IPS-11a (cell line): ENCODE measurements around the gene LINS1.

Experiments used
- H3K4me3 ChIP-seq: one replicate; pipeline ENCODE4 v1.5.1; 2013; ENCODE audit warnings: low read depth, low read length, control low read depth

The LINS1 gene

GRCh38 chr15:100602064-100602822 lies at the start of gene LINS1, which contains the start of gene ASB7:
Gene LINS1, minus strand, starts transcription at chr15:100602184. Its CDS starts 21,342 bp downstream, at chr15:100580842.
Gene ASB7, plus strand, starts transcription at chr15:100602589. Its CDS starts 9,628 bp downstream, at chr15:100612217.
- peak within 1 kb of the TSS; percentile 93 for H3K4me3 ChIP-seq

GRCh38 chr15:100651253-100651652 lies 49.3 kb upstream of the LINS1 start:
- H3K4me3 ChIP-seq: no peak overlapping the region

- no peak overlapping the region for H3K4me3 ChIP-seq
Observed at GRCh38 chr15:100650685-100651084, 48.7 kb upstream of the LINS1 start.

GRCh38 chr15:100648951-100649350 lies 47.0 kb upstream of the LINS1 start:
- no peak overlapping the region for H3K4me3 ChIP-seq

GRCh38 chr15:100645671-100646070 lies 43.7 kb upstream of the LINS1 start:
- H3K4me3 ChIP-seq: no peak overlapping the region

GRCh38 chr15:100642950-100643338 lies 41.0 kb upstream of the LINS1 start:
- no peak overlapping the region for H3K4me3 ChIP-seq

GRCh38 chr15:100642213-100642949 lies 40.4 kb upstream of the LINS1 start:
- H3K4me3 ChIP-seq: no peak overlapping the region

- no peak overlapping the region for H3K4me3 ChIP-seq
Observed at GRCh38 chr15:100638177-100638730, 36.3 kb upstream of the LINS1 start.

- H3K4me3 ChIP-seq: no peak overlapping the region
Observed at GRCh38 chr15:100635406-100636071, 33.6 kb upstream of the LINS1 start.

- no peak overlapping the region for H3K4me3 ChIP-seq
Observed at GRCh38 chr15:100633763-100634075, 31.7 kb upstream of the LINS1 start.

- H3K4me3 ChIP-seq: no peak overlapping the region
Observed at GRCh38 chr15:100631831-100632230, 29.8 kb upstream of the LINS1 start.

GRCh38 chr15:100628746-100629145 lies 26.8 kb upstream of the LINS1 start:
- H3K4me3 ChIP-seq: no peak overlapping the region

- no peak overlapping the region for H3K4me3 ChIP-seq
Observed at GRCh38 chr15:100627789-100628395, 25.9 kb upstream of the LINS1 start.

GRCh38 chr15:100623301-100623700 lies 21.3 kb upstream of the LINS1 start:
- no peak overlapping the region for H3K4me3 ChIP-seq

- H3K4me3 ChIP-seq: no peak overlapping the region
Observed at GRCh38 chr15:100616700-100617099, 14.7 kb upstream of the LINS1 start.

GRCh38 chr15:100615801-100616200 lies 13.8 kb upstream of the LINS1 start:
- no peak overlapping the region for H3K4me3 ChIP-seq

GRCh38 chr15:100614918-100615317 lies 12.9 kb upstream of the LINS1 start:
- H3K4me3 ChIP-seq: no peak overlapping the region

- H3K4me3 ChIP-seq: no peak overlapping the region
Observed at GRCh38 chr15:100614336-100614735, 12.4 kb upstream of the LINS1 start.

GRCh38 chr15:100613208-100613607 lies 11.2 kb upstream of the LINS1 start:
- H3K4me3 ChIP-seq: no peak overlapping the region

- no peak overlapping the region for H3K4me3 ChIP-seq
Observed at GRCh38 chr15:100612539-100612938, 10.6 kb upstream of the LINS1 start.

- H3K4me3 ChIP-seq: peak overlapping the region; percentile 93
Observed at GRCh38 chr15:100602823-100603393, 924 bp upstream of the LINS1 start.
